Heart left ventricle (tissue), 13 donors: ENCODE results near the gene DNAH3.

Experiments used
- POLR2A ChIP-seq, 2 donors: fragments of 450-650 bp; IDR thresholded peaks; one replicate each; pipeline ENCODE4 v1.6.1; 2017; ENCODE audit warnings: antibody characterized with exemption in 2 of 2, mild to moderate bottlenecking in 2 of 2, moderate library complexity in 2 of 2
- TF ChIP-seq, protein P1 (sequence below), 12 donors: fragments of 200-600 bp; sonication (generic) in 4 of 12; IDR thresholded peaks; one replicate each; pipeline versions ENCODE4 v1.5.0 to v1.8.0; 2018 to 2022; ENCODE audit warnings: antibody characterized with exemption in 12 of 12, mild to moderate bottlenecking in 5 of 12
- donor health status: ischemic (EF 13 %, LVEDD 7.1; RV severe dilation, severe dysfunction).
- donor health status: DM: no; HTN: yes; CAD: no.
- donor health status: DM: no; HTN: no; CAD: no.
- donor health status: ischemic (EF 25% LVEDD 6.9; RV normal size, moderate dysfunction).
- donor health status: ischemic (EF 25% LVEDD 5.7; RV mildly dilated, moderate dysfunction).
- donor health status: ischemic (EF 35%, LVEDD 5.7; RV mildly dilated, moderate dysfunction).
- donor health status: nonischemic (EF 11% LVEDD 7.7; RV severe dilation, severe dysfunction).
- donor health status: DM: yes; HTN: yes; CAD: no.
- donor health status: PGD.
- donor health status: ischemic (EF 29% LVEDD 5.4; RV normal size, mild dysfunction).
- donor health status: nonischemic (EF 23%, LVEDD 6.1; RV moderate dilation, normal function).

DNA sequence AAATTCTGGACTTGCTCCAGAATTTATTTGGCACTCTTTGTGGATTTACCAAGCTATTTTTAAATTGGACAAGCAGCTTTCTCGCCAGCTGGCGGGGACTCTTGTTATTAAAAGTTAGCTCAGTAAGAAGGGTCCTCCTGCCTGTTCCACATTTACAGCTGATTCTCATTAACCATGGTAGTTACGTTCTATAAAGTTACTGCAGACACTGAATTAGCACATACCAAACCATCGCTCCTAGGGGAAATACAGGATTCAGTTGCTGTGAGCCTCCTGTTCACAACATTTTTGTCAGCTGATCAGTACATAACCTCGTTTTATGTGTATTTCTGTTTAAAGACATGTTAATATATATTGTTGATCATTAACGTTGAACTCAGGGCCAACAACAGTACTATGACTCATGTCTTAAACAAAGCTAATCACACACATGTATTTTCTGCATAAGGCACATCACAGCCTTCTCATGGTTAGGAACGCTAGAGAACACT lies 12.1 kb upstream of the DNAH3 start:
- TF ChIP-seq, protein P1, sequence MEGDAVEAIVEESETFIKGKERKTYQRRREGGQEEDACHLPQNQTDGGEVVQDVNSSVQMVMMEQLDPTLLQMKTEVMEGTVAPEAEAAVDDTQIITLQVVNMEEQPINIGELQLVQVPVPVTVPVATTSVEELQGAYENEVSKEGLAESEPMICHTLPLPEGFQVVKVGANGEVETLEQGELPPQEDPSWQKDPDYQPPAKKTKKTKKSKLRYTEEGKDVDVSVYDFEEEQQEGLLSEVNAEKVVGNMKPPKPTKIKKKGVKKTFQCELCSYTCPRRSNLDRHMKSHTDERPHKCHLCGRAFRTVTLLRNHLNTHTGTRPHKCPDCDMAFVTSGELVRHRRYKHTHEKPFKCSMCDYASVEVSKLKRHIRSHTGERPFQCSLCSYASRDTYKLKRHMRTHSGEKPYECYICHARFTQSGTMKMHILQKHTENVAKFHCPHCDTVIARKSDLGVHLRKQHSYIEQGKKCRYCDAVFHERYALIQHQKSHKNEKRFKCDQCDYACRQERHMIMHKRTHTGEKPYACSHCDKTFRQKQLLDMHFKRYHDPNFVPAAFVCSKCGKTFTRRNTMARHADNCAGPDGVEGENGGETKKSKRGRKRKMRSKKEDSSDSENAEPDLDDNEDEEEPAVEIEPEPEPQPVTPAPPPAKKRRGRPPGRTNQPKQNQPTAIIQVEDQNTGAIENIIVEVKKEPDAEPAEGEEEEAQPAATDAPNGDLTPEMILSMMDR (IDR thresholded peaks at IDR 0.05), result no peak
- TF ChIP-seq POLR2A (IDR thresholded peaks at IDR 0.05), result no peak
